Measurements from ENCODE around the gene FBXO7.

Gene FBXO7

GRCh38 chr22:32536352-32536751, 61.7 kb downstream of the FBXO7 start:
- TF ChIP-seq, protein P1, sequence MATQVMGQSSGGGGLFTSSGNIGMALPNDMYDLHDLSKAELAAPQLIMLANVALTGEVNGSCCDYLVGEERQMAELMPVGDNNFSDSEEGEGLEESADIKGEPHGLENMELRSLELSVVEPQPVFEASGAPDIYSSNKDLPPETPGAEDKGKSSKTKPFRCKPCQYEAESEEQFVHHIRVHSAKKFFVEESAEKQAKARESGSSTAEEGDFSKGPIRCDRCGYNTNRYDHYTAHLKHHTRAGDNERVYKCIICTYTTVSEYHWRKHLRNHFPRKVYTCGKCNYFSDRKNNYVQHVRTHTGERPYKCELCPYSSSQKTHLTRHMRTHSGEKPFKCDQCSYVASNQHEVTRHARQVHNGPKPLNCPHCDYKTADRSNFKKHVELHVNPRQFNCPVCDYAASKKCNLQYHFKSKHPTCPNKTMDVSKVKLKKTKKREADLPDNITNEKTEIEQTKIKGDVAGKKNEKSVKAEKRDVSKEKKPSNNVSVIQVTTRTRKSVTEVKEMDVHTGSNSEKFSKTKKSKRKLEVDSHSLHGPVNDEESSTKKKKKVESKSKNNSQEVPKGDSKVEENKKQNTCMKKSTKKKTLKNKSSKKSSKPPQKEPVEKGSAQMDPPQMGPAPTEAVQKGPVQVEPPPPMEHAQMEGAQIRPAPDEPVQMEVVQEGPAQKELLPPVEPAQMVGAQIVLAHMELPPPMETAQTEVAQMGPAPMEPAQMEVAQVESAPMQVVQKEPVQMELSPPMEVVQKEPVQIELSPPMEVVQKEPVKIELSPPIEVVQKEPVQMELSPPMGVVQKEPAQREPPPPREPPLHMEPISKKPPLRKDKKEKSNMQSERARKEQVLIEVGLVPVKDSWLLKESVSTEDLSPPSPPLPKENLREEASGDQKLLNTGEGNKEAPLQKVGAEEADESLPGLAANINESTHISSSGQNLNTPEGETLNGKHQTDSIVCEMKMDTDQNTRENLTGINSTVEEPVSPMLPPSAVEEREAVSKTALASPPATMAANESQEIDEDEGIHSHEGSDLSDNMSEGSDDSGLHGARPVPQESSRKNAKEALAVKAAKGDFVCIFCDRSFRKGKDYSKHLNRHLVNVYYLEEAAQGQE (IDR thresholded peaks at IDR 0.05; ENCODE audit: insufficient replicate concordance, low read depth) = no peak
- TF ChIP-seq GABPA (IDR thresholded peaks at IDR 0.05; ENCODE audit: low read depth) (no peak), SPI1 (IDR thresholded peaks at IDR 0.05; ENCODE audit: borderline replicate concordance, low read depth) (no peak), POLR2AphosphoS5 (IDR thresholded peaks at IDR 0.05; ENCODE audit: low read depth) (no peak)
- TF ChIP-seq, protein P2, sequence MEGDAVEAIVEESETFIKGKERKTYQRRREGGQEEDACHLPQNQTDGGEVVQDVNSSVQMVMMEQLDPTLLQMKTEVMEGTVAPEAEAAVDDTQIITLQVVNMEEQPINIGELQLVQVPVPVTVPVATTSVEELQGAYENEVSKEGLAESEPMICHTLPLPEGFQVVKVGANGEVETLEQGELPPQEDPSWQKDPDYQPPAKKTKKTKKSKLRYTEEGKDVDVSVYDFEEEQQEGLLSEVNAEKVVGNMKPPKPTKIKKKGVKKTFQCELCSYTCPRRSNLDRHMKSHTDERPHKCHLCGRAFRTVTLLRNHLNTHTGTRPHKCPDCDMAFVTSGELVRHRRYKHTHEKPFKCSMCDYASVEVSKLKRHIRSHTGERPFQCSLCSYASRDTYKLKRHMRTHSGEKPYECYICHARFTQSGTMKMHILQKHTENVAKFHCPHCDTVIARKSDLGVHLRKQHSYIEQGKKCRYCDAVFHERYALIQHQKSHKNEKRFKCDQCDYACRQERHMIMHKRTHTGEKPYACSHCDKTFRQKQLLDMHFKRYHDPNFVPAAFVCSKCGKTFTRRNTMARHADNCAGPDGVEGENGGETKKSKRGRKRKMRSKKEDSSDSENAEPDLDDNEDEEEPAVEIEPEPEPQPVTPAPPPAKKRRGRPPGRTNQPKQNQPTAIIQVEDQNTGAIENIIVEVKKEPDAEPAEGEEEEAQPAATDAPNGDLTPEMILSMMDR (IDR thresholded peaks at IDR 0.05; ENCODE audit: insufficient read depth, low read length) = no peak
- no peak for DNase-seq (ENCODE audit: low read depth in 1 of 2, low spot score in 1 of 2)
- Histone ChIP-seq H3K27ac (replicated peaks) (no peak overlapping the region), H3K4me3 (replicated peaks; ENCODE audit: insufficient read depth, low read length) (no peak overlapping the region), H3K27me3 (ENCODE audit: insufficient read depth, poor library complexity, severe bottlenecking) (peaks cover 5% of the 10 kb centered on the region)

DNA sequence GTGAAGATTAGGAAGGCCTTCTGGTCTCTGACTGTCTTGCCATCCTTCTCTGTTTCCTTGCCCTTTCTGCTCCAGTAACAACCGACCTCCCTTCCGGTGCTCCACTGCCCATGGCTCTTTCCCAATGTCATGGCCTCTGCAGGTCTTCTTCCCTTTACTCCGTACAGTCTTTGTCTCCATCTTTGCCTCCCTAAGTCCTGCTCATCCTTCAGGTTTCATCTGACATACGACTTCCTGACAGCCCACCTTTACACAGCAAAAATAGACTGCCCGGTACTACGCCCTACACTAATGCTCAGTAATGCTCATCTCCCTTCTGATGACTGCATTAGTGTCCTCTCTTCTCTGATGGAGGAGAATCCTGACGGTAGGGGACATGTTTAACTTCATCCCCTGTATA, 63.9 kb downstream of the FBXO7 start:
- peaks cover 4% of the 10 kb centered on the region for H3K27me3 ChIP-seq (ENCODE audit: insufficient read depth, poor library complexity, severe bottlenecking)
- no peak for DNase-seq (ENCODE audit: low read depth in 1 of 2, low spot score in 1 of 2)
- no peak overlapping the region for H3K4me3 ChIP-seq (replicated peaks; ENCODE audit: insufficient read depth, low read length)
- TF ChIP-seq GABPA (IDR thresholded peaks at IDR 0.05; ENCODE audit: low read depth) (no peak), SPI1 (IDR thresholded peaks at IDR 0.05; ENCODE audit: borderline replicate concordance, low read depth) (no peak), POLR2AphosphoS5 (IDR thresholded peaks at IDR 0.05; ENCODE audit: low read depth) (no peak)
- TF ChIP-seq, protein P1 (IDR thresholded peaks at IDR 0.05; ENCODE audit: insufficient replicate concordance, low read depth) = no peak
- TF ChIP-seq, protein P2 (IDR thresholded peaks at IDR 0.05; ENCODE audit: insufficient read depth, low read length) = no peak
- H3K27ac ChIP-seq (replicated peaks) = no peak overlapping the region

DNA sequence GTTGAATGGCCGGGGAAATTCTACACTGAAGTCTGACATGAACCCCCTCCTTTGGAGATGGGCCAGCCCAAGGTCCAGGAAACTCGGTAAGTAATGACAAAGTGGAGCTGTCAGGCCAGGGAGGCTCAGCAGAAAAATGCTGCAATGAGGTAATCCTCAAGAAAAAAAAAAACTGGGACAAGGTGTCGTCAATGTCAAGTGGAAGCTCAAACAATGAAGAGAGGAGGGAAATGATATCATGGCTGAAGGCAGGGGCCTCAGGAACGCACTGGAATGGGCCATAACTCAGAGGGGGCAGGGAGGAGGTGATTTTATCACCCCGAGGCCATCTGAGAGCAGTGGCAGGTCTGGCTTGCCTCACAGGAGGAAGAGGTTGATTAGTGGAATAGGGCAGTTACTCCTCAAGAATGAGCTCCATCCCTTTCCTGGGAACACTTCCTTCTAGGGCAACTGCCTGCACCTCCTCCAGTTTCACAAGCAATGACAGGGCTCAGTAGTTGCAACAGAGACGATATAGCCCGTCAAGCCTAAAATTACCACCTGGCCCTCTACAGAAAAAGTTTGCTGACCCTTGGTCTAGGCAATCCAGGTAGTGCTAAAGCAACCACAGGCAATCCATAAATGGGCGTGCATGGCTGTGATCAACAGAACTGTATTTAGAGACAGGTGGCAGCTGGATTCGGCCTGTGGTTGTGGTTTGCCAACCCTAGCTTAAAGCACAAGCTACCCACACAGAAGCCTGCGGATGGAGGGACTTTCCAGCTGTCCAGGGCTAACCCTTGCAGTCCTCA, 65.2 kb downstream of the FBXO7 start:
- Histone ChIP-seq H3K27me3 (ENCODE audit: insufficient read depth, poor library complexity, severe bottlenecking) (no peaks in the 10 kb centered on the region), H3K4me3 (replicated peaks; ENCODE audit: insufficient read depth, low read length) (no peak overlapping the region), H3K27ac (replicated peaks) (no peak overlapping the region)
- DNase-seq (ENCODE audit: low read depth in 1 of 2, low spot score in 1 of 2) = no peak
- TF ChIP-seq GABPA (IDR thresholded peaks at IDR 0.05; ENCODE audit: low read depth) = no peak
- no peak for TF ChIP-seq SPI1 (IDR thresholded peaks at IDR 0.05; ENCODE audit: borderline replicate concordance, low read depth)
- TF ChIP-seq, protein P2 (IDR thresholded peaks at IDR 0.05; ENCODE audit: insufficient read depth, low read length) = no peak

All from HL-60 (cell line).